SU-DHL-6 (cell line): ENCODE data around the gene CCL4.

ENCODE experiments used
- H2AFZ ChIP-seq: fragments of 200-600 bp; sonication (generic); 2 replicates; pipeline ENCODE4 v1.6.1; 2014; ENCODE audit warnings: low read depth, mild to moderate bottlenecking, moderate library complexity, mixed read lengths, antibody characterized with exemption, low read length; ENCODE audit not compliant: severe bottlenecking
- H3F3A ChIP-seq: fragments of 200-600 bp; shearing (Covaris generic); 2 replicates; pipeline ENCODE4 v1.6.0; 2016; ENCODE audit warnings: antibody characterized with exemption, mild to moderate bottlenecking; ENCODE audit not compliant: insufficient read depth
- H3K27ac ChIP-seq: fragments of 200-600 bp; sonication (generic); 2 replicates; pipeline ENCODE4 v1.5.1; 2016; ENCODE audit warnings: low read depth, mild to moderate bottlenecking, low read length, moderate library complexity, mixed read lengths
- H3K27me3 ChIP-seq: fragments of 200-600 bp; sonication (generic), shearing (Covaris generic); 2 replicates; pipeline ENCODE4 v1.6.0; 2014; ENCODE audit warnings: mild to moderate bottlenecking, low read length
- H3K36me3 ChIP-seq: fragments of 200-600 bp; sonication (generic); 2 replicates; pipeline ENCODE4 v1.6.1; 2014; ENCODE audit warnings: mild to moderate bottlenecking, low read length, mixed read lengths
- H3K4me2 ChIP-seq: fragments of 300-600, 200-600 bp; shearing (Covaris generic), sonication (generic); 2 replicates; pipeline ENCODE4 v1.6.0; 2014; ENCODE audit warnings: low read length, low read depth, mild to moderate bottlenecking; ENCODE audit not compliant: poor library complexity, severe bottlenecking
- H3K4me3 ChIP-seq: fragments of 200-600 bp; sonication (generic); 2 replicates; pipeline ENCODE4 v1.5.1; 2014; ENCODE audit warnings: antibody characterized with exemption, low read length, mild to moderate bottlenecking, mixed read lengths; ENCODE audit not compliant: insufficient read depth, poor library complexity, severe bottlenecking
- H3K79me2 ChIP-seq: fragments of 200-600 bp; sonication (generic); 2 replicates; pipeline ENCODE4 v1.6.1; 2014; ENCODE audit warnings: mild to moderate bottlenecking, low read length, moderate library complexity; ENCODE audit not compliant: insufficient read depth
- H3K9ac ChIP-seq: fragments of 200-600 bp; sonication (generic); 2 replicates; pipeline ENCODE4 v1.7.0; 2014; ENCODE audit warnings: mild to moderate bottlenecking, low read length
- H3K9me2 ChIP-seq: fragments of 200-600 bp; sonication (generic); replicated peaks from 2 replicates; pipeline ENCODE4 v1.6.1; 2014; ENCODE audit warnings: low read length; ENCODE audit not compliant: insufficient read depth
- H3K9me3 ChIP-seq: fragments of 200-600 bp; sonication (generic); 2 replicates; pipeline ENCODE4 v1.6.1; 2014; ENCODE audit warnings: low read length, mixed read lengths; ENCODE audit not compliant: insufficient read depth
- H4K20me1 ChIP-seq: fragments of 200-600 bp; sonication (generic); 2 replicates; pipeline ENCODE4 v1.6.1; 2014; ENCODE audit warnings: low read depth, mild to moderate bottlenecking, antibody characterized with exemption, low read length, moderate library complexity, mixed read lengths
- CTCF ChIP-seq: fragments of 200-600 bp; sonication (generic); IDR thresholded peaks from one replicate; pipeline ENCODE4 v1.5.1; 2017; ENCODE audit warnings: antibody characterized with exemption, mild to moderate bottlenecking, low read length, moderate library complexity; ENCODE audit not compliant: insufficient read depth, poor library complexity, severe bottlenecking
- EZH2phosphoT487 ChIP-seq: fragments of 200-600 bp; sonication (generic), shearing (Covaris generic); conservative IDR thresholded peaks from 2 replicates; pipeline ENCODE4 v1.6.1; 2018; ENCODE audit warnings: mild to moderate bottlenecking, antibody characterized with exemption, low read length, moderate library complexity, mixed read lengths

The CCL4 gene

DNA sequence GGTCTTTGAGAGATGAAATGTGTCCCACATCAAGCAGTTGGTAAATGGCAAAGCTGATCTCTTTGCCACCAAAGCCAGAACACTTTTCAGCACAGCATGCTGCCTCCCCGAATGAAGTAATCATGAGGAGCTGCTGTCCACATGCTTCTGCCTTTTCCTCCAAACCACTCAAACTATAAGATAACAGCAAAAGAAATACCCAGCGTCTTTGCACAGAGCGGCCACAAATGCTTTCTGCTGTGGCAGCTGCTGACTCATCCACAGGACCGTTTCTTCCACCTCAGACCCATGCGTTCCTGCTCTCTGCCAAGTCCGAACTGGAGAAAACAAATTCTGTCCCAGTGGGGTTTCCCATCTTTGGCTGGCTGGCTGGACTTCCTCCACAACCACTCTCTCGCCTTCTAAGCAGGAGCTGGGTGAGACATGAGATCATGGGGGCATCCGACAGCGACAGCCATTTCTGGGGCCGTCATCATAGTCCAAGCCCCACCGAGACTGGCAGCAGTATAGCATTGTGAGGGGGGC lies 45.7 kb downstream of the CCL4 start:
- no peak overlapping the region for H2AFZ ChIP-seq
- H3K79me2 ChIP-seq = no peaks in the 10 kb centered on the region
- H3K9ac ChIP-seq = no peak overlapping the region
- H3K4me2 ChIP-seq = no peak overlapping the region
- H3K9me2 ChIP-seq = no peaks in the 10 kb centered on the region
- H3K4me3 ChIP-seq = no peak overlapping the region
- H3K27ac ChIP-seq = no peak overlapping the region
- no peaks in the 10 kb centered on the region for H3F3A ChIP-seq
- no peak for TF ChIP-seq CTCF
- TF ChIP-seq EZH2phosphoT487 = no peak
- no peaks in the 10 kb centered on the region for H3K36me3 ChIP-seq
- H3K9me3 ChIP-seq = no peaks in the 10 kb centered on the region
- H4K20me1 ChIP-seq = no peaks in the 10 kb centered on the region
- no peaks in the 10 kb centered on the region for H3K27me3 ChIP-seq

DNA sequence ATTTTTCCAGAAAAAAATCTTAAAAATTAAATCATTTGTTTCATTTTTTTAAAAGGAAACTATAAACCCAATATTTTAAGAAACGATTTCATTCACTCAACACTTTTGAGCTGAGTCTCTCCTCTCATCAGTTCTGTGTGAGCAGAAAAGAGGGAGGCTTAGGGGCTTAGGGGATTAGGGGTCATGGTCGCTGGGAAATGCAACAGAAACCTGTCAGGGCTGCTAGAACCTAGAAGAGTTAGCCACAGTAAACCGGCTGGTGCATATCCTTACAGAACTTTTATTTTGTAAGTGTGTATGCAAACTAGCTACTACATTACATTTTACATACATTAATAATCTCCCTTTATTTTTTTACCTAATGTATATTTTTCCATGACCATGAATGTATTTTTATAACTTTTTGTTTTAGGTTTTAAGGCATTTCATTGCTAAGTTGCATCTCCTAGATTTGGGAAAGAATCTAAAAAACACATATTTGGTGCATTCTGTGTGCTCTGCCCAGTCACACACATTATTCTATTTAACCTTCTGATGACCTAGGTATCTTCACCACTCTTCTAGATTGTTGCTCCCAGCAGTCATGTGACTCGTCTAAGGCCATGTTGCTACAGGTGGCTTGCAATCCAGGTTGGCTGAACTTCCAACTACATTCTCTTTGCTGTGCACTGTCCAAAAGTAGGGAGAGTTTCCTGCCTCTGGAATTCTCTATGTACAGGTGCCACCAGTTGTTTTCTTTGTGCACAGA lies 48.4 kb downstream of the CCL4 start:
- Histone ChIP-seq H4K20me1 (no peaks in the 10 kb centered on the region), H3K4me3 (no peak overlapping the region), H3K4me2 (no peak overlapping the region), H3K9me2 (no peaks in the 10 kb centered on the region), H3F3A (no peaks in the 10 kb centered on the region), H3K27ac (no peak overlapping the region), H3K27me3 (no peaks in the 10 kb centered on the region), H2AFZ (no peak overlapping the region), H3K79me2 (no peaks in the 10 kb centered on the region), H3K36me3 (no peaks in the 10 kb centered on the region), H3K9ac (no peak overlapping the region), H3K9me3 (no peaks in the 10 kb centered on the region)
- TF ChIP-seq EZH2phosphoT487 (no peak), CTCF (no peak)

DNA sequence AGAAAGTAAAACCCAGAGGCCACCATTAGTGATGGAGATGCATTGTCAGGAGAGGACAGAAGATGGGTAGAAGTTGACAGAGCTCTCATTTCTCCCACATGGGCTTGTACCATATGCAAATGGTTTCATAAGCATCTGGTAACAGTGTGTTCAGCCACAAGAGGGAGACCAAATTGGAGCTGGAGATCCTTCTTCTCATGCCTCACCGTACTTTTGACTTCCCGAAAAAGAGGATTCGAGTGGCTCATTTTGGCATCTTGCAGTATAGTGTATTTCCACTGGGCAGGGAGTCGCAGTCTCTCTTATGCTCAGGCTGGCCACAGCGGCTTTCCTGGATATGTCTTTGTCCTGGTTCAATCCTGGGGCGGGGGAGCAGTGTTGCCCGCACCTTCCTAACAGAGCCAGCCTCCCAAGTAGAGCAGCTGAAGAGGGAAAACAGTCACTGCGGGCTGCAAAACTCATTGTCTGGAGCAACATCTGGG lies 49.1 kb downstream of the CCL4 start:
- TF ChIP-seq CTCF (no peak), EZH2phosphoT487 (no peak)
- Histone ChIP-seq H3K36me3 (no peaks in the 10 kb centered on the region), H3K27ac (no peak overlapping the region), H3K9ac (no peak overlapping the region), H3K4me2 (no peak overlapping the region), H2AFZ (no peak overlapping the region), H3K4me3 (no peak overlapping the region), H3K9me3 (no peaks in the 10 kb centered on the region), H3K27me3 (no peaks in the 10 kb centered on the region), H3F3A (no peaks in the 10 kb centered on the region), H3K9me2 (no peaks in the 10 kb centered on the region), H3K79me2 (no peaks in the 10 kb centered on the region), H4K20me1 (no peaks in the 10 kb centered on the region)
